HepG2 (cell line): ENCODE results near the gene C6orf136. TPM values are rescaled to one million over a fixed set of nuclear protein-coding genes. Genes with fewer than 3 reads are reported as not detected.

Experiments used
- CHD4 ChIP-seq: fragments of 200-600 bp; sonication (generic); IDR thresholded peaks from 2 replicates; pipeline ENCODE4 v1.7.0; 2017; ENCODE audit warnings: mild to moderate bottlenecking, low read length, borderline replicate concordance
- HOXA3 ChIP-seq: sonication (generic); formaldehyde crosslinking; IDR thresholded peaks from 2 replicates; pipeline ENCODE4 v1.5.0; 2020; ENCODE audit warnings: missing genetic modification reagents
- KLF6 ChIP-seq: IDR thresholded peaks from 2 replicates; pipeline ENCODE4 v1.8.0; 2016; ENCODE audit warnings: missing biosample characterization, missing genetic modification reagents
- MTA1 ChIP-seq: sonication (generic); formaldehyde crosslinking; IDR thresholded peaks from 2 replicates; pipeline ENCODE4 v1.4.0; 2020; ENCODE audit warnings: missing genetic modification reagents, mild to moderate bottlenecking, borderline replicate concordance
- NCOA2 ChIP-seq: sonication (generic); formaldehyde crosslinking; IDR thresholded peaks from 2 replicates; pipeline ENCODE4 v1.8.0; 2022; ENCODE audit warnings: inconsistent platforms
- SRSF1 ChIP-seq: fragments of 200-400 bp; formaldehyde crosslinking; optimal IDR thresholded peaks from 2 replicates; pipeline ENCODE3; 2017; ENCODE audit warnings: mild to moderate bottlenecking, low read depth, low read length, moderate library complexity
- TP53 ChIP-seq: sonication (generic); formaldehyde crosslinking; conservative IDR thresholded peaks from 2 replicates; pipeline ENCODE4 v1.4.0; 2020; ENCODE audit warnings: missing genetic modification reagents
- U2AF2 ChIP-seq: fragments of 200-400 bp; formaldehyde crosslinking; IDR thresholded peaks from 2 replicates; pipeline ENCODE4 v1.6.1; 2017; ENCODE audit warnings: low read depth, mild to moderate bottlenecking, low read length
- ZBTB1 ChIP-seq: sonication (generic); formaldehyde crosslinking; IDR thresholded peaks from 2 replicates; pipeline ENCODE4 v1.4.0; 2020; ENCODE audit warnings: missing genetic modification reagents, borderline replicate concordance
- ZNF768 ChIP-seq: sonication (generic); formaldehyde crosslinking; IDR thresholded peaks from 2 replicates; pipeline ENCODE4 v1.4.0; 2020; ENCODE audit warnings: missing genetic modification reagents
- polyA plus RNA-seq, 8 experiments: library from polyadenylated mRNA; depleted of rRNA in 3 of 8; stranded (reverse) in 7 of 8; unstranded in 1 of 8; fragments of >200 nt; fragmentation: Illumina TruSeq in 4 of 8; extraction: Trizol in 4 of 8; gene quantifications; 2 replicates each; pipeline versions ENCODE4 v1.2.1 to v1.2.3, GENCODE V29; 2011 to 2016; ENCODE audit warnings: low read depth in 4 of 8, missing spikeins in 1 of 8, mixed read lengths in 1 of 8; ENCODE audit not compliant: insufficient read depth in 1 of 8
- total RNA-seq, 5 experiments: library from RNA; depleted of rRNA; stranded (reverse); fragments of >200 nt; fragmentation: Illumina TruSeq; extraction: Trizol; gene quantifications; 2 replicates each; pipeline ENCODE4 v1.2.3, GENCODE V29; 2016; ENCODE audit warnings: low read depth in 1 of 5
- TF ChIP-seq, protein P1 (sequence below), 2 experiments: fragments of 450-650 bp in 1 of 2; sonication (generic) in 1 of 2; formaldehyde crosslinking; IDR thresholded peaks; 2 replicates each; pipeline versions ENCODE4 v1.5.0 to v1.8.0; 2020 to 2022; ENCODE audit warnings: mild to moderate bottlenecking in 1 of 2, missing genetic modification reagents in 1 of 2
- TF ChIP-seq, protein P2 (sequence below): sonication (generic); formaldehyde crosslinking; IDR thresholded peaks from 2 replicates; pipeline ENCODE4 v1.8.1; 2023; ENCODE audit warnings: mild to moderate bottlenecking, inconsistent platforms, moderate library complexity, missing genetic modification reagents, borderline replicate concordance
- TF ChIP-seq, protein P3 (sequence below): sonication (generic); formaldehyde crosslinking; IDR thresholded peaks from 2 replicates; pipeline ENCODE4 v1.5.1; 2020; ENCODE audit warnings: missing genetic modification reagents, mild to moderate bottlenecking, borderline replicate concordance
- TF ChIP-seq, protein P4 (sequence below): sonication (generic); formaldehyde crosslinking; IDR thresholded peaks from 2 replicates; pipeline ENCODE4 v1.5.1; 2020; ENCODE audit warnings: mild to moderate bottlenecking, moderate library complexity, missing genetic modification reagents
- TF ChIP-seq, protein P5 (sequence below): IDR thresholded peaks from 2 replicates; pipeline ENCODE4 v1.4.0; 2020; ENCODE audit warnings: mild to moderate bottlenecking, missing genetic modification reagents
- TF ChIP-seq, protein P6 (sequence below): sonication (generic); formaldehyde crosslinking; conservative IDR thresholded peaks from 2 replicates; pipeline ENCODE4 v1.4.0; 2020; ENCODE audit warnings: mild to moderate bottlenecking, missing genetic modification reagents, moderate library complexity

C6orf136 gene
- total and polyA plus RNA-seq, 2 of the 13 experiments (the other 11 are each of a cell fraction or from before 2014, with no cell fraction given) = 12.0 to 26.2 TPM

DNA sequence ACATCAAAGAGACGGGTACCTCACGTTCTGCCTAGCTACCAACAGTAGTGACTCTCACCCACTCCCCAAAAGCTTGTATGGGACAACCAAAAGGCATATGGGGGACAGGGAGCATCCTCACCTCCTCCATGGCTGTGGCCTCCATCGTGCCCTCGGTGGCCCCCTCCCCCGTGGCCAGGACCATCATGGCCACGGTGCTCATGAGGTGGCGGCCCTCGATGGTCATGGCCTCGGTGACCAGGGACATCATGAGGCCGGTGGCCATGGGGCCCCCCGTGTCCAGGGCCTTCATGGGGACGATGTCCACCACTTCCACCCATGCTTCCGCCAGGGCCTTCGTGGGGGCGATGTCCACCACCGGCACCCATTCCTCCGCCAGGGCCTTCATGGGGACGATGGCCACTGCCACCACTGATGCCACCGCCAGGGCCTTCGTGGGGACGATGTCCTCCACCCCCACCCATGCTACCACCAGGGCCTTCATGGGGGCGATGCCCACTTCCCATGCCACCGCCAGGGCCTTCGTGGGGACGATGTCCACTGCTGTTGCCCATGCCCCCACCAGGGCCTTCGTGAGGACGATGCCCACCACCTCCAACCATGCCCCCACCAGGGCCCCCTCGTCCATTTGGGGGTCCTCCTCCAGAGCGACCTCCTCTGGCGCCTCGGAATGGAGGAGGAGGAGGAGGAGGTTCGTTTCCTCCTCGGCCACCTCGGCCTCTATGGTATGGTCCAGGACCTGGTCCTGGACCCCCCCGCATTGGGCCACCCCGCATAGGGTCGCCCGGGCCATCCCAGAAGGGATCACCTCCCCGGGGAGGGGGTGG is 44.9 kb upstream of the C6orf136 start (continued):
- TF ChIP-seq, protein P1, sequence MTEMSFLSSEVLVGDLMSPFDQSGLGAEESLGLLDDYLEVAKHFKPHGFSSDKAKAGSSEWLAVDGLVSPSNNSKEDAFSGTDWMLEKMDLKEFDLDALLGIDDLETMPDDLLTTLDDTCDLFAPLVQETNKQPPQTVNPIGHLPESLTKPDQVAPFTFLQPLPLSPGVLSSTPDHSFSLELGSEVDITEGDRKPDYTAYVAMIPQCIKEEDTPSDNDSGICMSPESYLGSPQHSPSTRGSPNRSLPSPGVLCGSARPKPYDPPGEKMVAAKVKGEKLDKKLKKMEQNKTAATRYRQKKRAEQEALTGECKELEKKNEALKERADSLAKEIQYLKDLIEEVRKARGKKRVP (CRISPR knock-in tag; IDR thresholded peaks at IDR 0.05) = no peak
- TF ChIP-seq ZBTB1 (CRISPR knock-in tag) (no peak), U2AF2 (no peak), KLF6 (no peak), ZNF768 (CRISPR knock-in tag) (no peak), NCOA2 (CRISPR knock-in tag) (no peak), TP53 (CRISPR knock-in tag) (no peak), CHD4 (no peak), SRSF1 (no peak), MTA1 (CRISPR knock-in tag) (no peak; the same call in 1 of the 2 replicates), HOXA3 (CRISPR knock-in tag) (no peak)
- TF ChIP-seq, protein P2, sequence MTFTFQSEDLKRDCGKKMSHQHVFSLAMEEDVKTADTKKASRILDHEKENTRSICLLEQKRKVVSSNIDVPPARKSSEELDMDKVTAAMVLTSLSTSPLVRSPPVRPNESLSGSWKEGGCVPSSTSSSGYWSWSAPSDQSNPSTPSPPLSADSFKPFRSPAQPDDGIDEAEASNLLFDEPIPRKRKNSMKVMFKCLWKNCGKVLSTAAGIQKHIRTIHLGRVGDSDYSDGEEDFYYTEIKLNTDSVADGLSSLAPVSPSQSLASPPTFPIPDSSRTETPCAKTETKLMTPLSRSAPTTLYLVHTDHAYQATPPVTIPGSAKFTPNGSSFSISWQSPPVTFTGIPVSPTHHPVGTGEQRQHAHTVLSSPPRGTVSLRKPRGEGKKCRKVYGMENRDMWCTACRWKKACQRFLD (CRISPR knock-in tag) = no peak
- TF ChIP-seq, protein P3, sequence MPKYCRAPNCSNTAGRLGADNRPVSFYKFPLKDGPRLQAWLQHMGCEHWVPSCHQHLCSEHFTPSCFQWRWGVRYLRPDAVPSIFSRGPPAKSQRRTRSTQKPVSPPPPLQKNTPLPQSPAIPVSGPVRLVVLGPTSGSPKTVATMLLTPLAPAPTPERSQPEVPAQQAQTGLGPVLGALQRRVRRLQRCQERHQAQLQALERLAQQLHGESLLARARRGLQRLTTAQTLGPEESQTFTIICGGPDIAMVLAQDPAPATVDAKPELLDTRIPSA (CRISPR knock-in tag) = no peak
- TF ChIP-seq, protein P4, sequence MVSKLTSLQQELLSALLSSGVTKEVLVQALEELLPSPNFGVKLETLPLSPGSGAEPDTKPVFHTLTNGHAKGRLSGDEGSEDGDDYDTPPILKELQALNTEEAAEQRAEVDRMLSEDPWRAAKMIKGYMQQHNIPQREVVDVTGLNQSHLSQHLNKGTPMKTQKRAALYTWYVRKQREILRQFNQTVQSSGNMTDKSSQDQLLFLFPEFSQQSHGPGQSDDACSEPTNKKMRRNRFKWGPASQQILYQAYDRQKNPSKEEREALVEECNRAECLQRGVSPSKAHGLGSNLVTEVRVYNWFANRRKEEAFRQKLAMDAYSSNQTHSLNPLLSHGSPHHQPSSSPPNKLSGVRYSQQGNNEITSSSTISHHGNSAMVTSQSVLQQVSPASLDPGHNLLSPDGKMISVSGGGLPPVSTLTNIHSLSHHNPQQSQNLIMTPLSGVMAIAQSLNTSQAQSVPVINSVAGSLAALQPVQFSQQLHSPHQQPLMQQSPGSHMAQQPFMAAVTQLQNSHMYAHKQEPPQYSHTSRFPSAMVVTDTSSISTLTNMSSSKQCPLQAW (CRISPR knock-in tag) = no peak
- TF ChIP-seq, protein P5, sequence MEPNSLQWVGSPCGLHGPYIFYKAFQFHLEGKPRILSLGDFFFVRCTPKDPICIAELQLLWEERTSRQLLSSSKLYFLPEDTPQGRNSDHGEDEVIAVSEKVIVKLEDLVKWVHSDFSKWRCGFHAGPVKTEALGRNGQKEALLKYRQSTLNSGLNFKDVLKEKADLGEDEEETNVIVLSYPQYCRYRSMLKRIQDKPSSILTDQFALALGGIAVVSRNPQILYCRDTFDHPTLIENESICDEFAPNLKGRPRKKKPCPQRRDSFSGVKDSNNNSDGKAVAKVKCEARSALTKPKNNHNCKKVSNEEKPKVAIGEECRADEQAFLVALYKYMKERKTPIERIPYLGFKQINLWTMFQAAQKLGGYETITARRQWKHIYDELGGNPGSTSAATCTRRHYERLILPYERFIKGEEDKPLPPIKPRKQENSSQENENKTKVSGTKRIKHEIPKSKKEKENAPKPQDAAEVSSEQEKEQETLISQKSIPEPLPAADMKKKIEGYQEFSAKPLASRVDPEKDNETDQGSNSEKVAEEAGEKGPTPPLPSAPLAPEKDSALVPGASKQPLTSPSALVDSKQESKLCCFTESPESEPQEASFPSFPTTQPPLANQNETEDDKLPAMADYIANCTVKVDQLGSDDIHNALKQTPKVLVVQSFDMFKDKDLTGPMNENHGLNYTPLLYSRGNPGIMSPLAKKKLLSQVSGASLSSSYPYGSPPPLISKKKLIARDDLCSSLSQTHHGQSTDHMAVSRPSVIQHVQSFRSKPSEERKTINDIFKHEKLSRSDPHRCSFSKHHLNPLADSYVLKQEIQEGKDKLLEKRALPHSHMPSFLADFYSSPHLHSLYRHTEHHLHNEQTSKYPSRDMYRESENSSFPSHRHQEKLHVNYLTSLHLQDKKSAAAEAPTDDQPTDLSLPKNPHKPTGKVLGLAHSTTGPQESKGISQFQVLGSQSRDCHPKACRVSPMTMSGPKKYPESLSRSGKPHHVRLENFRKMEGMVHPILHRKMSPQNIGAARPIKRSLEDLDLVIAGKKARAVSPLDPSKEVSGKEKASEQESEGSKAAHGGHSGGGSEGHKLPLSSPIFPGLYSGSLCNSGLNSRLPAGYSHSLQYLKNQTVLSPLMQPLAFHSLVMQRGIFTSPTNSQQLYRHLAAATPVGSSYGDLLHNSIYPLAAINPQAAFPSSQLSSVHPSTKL = no peak
- TF ChIP-seq, protein P6, sequence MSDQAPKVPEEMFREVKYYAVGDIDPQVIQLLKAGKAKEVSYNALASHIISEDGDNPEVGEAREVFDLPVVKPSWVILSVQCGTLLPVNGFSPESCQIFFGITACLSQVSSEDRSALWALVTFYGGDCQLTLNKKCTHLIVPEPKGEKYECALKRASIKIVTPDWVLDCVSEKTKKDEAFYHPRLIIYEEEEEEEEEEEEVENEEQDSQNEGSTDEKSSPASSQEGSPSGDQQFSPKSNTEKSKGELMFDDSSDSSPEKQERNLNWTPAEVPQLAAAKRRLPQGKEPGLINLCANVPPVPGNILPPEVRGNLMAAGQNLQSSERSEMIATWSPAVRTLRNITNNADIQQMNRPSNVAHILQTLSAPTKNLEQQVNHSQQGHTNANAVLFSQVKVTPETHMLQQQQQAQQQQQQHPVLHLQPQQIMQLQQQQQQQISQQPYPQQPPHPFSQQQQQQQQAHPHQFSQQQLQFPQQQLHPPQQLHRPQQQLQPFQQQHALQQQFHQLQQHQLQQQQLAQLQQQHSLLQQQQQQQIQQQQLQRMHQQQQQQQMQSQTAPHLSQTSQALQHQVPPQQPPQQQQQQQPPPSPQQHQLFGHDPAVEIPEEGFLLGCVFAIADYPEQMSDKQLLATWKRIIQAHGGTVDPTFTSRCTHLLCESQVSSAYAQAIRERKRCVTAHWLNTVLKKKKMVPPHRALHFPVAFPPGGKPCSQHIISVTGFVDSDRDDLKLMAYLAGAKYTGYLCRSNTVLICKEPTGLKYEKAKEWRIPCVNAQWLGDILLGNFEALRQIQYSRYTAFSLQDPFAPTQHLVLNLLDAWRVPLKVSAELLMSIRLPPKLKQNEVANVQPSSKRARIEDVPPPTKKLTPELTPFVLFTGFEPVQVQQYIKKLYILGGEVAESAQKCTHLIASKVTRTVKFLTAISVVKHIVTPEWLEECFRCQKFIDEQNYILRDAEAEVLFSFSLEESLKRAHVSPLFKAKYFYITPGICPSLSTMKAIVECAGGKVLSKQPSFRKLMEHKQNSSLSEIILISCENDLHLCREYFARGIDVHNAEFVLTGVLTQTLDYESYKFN (CRISPR knock-in tag) = no peak
